Measurements from ENCODE around the gene SNX33. TPM values are rescaled to one million over a fixed set of nuclear protein-coding genes. Genes with fewer than 3 reads are reported as not detected.

Gene SNX33
- total and polyA plus RNA-seq, 2 of the 13 experiments (the other 11 are each of a cell fraction or from before 2014, with no cell fraction given), result 11.0 to 11.6 TPM

DNA sequence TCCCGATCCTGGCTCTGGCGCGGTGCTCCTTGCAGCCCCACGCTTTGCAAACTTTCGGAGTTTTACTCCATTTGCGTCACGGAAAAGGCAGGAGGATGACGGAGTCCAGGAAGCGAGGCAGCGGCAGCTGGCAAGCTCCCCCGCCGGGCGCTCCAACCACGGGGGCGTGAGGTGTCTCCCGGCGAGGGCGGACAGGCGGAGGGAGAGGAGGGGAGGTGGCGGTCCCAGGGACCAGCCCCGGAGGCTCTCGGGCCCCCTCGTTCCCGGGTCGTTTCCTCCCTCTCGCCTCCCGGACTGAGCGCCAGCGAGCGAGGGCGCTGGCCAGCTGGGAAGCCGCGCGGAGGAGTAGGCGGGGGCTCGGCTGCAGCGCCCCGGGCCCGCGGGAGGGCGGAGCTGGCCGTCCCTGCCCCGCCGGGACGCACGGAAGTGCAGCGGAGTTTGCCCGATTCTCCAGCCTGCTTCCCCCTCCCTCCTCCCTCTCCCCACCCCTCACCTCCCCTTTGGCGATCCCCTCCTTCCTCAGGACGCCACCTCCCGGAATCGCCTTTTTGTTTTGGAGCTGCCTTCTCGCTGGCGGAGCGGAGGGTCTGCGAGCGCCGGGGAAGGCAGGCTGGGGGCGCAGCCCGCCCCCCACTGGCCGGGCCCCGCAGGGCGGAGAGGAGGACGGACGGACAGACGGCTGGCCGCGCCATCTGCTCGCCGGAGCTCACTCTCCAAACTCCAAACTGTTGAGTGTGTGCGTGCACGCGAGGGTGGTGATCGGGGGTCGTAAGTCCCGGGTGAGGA, at the start of gene SNX33 (continued):
- TF ChIP-seq, protein P1, sequence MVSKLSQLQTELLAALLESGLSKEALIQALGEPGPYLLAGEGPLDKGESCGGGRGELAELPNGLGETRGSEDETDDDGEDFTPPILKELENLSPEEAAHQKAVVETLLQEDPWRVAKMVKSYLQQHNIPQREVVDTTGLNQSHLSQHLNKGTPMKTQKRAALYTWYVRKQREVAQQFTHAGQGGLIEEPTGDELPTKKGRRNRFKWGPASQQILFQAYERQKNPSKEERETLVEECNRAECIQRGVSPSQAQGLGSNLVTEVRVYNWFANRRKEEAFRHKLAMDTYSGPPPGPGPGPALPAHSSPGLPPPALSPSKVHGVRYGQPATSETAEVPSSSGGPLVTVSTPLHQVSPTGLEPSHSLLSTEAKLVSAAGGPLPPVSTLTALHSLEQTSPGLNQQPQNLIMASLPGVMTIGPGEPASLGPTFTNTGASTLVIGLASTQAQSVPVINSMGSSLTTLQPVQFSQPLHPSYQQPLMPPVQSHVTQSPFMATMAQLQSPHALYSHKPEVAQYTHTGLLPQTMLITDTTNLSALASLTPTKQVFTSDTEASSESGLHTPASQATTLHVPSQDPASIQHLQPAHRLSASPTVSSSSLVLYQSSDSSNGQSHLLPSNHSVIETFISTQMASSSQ (IDR thresholded peaks at IDR 0.05; ENCODE audit: low read depth), result no peak
- TF ChIP-seq, protein P1 (CRISPR knock-in tag; IDR thresholded peaks at IDR 0.05; ENCODE audit: borderline replicate concordance), result no peak
- TF ChIP-seq EED (CRISPR knock-in tag; IDR thresholded peaks at IDR 0.05), result no peak
- no peak for TF ChIP-seq ATF7 (IDR thresholded peaks at IDR 0.05)
- TF ChIP-seq ATF7 (CRISPR knock-in tag; IDR thresholded peaks at IDR 0.05), result no peak
- TF ChIP-seq RBM39 (IDR thresholded peaks at IDR 0.05; ENCODE audit: low read depth, low read length, poor library complexity, severe bottlenecking), result no peak
- TF ChIP-seq ZNF329 (CRISPR knock-in tag; IDR thresholded peaks at IDR 0.05; ENCODE audit: low read depth), result peak; percentile 56; the same call in 1 of the 2 replicates
- no peak for TF ChIP-seq LCORL (IDR thresholded peaks at IDR 0.05)
- TF ChIP-seq LCORL (CRISPR knock-in tag; IDR thresholded peaks at IDR 0.05), result peak; percentile 57; the same call in 1 of the 2 replicates
- TF ChIP-seq AHR (CRISPR knock-in tag; IDR thresholded peaks at IDR 0.05), result no peak
- TF ChIP-seq, protein P2, sequence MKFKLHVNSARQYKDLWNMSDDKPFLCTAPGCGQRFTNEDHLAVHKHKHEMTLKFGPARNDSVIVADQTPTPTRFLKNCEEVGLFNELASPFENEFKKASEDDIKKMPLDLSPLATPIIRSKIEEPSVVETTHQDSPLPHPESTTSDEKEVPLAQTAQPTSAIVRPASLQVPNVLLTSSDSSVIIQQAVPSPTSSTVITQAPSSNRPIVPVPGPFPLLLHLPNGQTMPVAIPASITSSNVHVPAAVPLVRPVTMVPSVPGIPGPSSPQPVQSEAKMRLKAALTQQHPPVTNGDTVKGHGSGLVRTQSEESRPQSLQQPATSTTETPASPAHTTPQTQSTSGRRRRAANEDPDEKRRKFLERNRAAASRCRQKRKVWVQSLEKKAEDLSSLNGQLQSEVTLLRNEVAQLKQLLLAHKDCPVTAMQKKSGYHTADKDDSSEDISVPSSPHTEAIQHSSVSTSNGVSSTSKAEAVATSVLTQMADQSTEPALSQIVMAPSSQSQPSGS (CRISPR knock-in tag; IDR thresholded peaks at IDR 0.05), result no peak
- TF ChIP-seq ZNF10 (CRISPR knock-in tag; IDR thresholded peaks at IDR 0.05; ENCODE audit: borderline replicate concordance, low read depth), result no peak
- peak; percentile 75; the same call in 1 of the 2 replicates for TF ChIP-seq SPEN (CRISPR knock-in tag; IDR thresholded peaks at IDR 0.05; ENCODE audit: low read depth)
- TF ChIP-seq, protein P3, sequence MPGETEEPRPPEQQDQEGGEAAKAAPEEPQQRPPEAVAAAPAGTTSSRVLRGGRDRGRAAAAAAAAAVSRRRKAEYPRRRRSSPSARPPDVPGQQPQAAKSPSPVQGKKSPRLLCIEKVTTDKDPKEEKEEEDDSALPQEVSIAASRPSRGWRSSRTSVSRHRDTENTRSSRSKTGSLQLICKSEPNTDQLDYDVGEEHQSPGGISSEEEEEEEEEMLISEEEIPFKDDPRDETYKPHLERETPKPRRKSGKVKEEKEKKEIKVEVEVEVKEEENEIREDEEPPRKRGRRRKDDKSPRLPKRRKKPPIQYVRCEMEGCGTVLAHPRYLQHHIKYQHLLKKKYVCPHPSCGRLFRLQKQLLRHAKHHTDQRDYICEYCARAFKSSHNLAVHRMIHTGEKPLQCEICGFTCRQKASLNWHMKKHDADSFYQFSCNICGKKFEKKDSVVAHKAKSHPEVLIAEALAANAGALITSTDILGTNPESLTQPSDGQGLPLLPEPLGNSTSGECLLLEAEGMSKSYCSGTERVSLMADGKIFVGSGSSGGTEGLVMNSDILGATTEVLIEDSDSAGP (CRISPR knock-in tag; IDR thresholded peaks at IDR 0.05; ENCODE audit: borderline replicate concordance), result no peak; the same call in none of the 2 replicates
- TF ChIP-seq FOXA3 (CRISPR knock-in tag; IDR thresholded peaks at IDR 0.05), result 0 out of 2 replicates have a peak, but pooled peaks have one; percentile 19
- TF ChIP-seq SP1 (IDR thresholded peaks at IDR 0.05), result no peak
- no peak for TF ChIP-seq SP1 (CRISPR knock-in tag; IDR thresholded peaks at IDR 0.05)
- peak; percentile 52; the same call in 1 of the 2 replicates for TF ChIP-seq ZNF564 (CRISPR knock-in tag; IDR thresholded peaks at IDR 0.05)
- no peak for TF ChIP-seq ZNF343 (CRISPR knock-in tag; IDR thresholded peaks at IDR 0.05)
- TF ChIP-seq RXRB (CRISPR knock-in tag; IDR thresholded peaks at IDR 0.05; ENCODE audit: borderline replicate concordance), result no peak
- TF ChIP-seq ZNF777 (CRISPR knock-in tag; IDR thresholded peaks at IDR 0.05), result peak; percentile 86
- TF ChIP-seq, protein P4, sequence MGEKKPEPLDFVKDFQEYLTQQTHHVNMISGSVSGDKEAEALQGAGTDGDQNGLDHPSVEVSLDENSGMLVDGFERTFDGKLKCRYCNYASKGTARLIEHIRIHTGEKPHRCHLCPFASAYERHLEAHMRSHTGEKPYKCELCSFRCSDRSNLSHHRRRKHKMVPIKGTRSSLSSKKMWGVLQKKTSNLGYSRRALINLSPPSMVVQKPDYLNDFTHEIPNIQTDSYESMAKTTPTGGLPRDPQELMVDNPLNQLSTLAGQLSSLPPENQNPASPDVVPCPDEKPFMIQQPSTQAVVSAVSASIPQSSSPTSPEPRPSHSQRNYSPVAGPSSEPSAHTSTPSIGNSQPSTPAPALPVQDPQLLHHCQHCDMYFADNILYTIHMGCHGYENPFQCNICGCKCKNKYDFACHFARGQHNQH (CRISPR knock-in tag; IDR thresholded peaks at IDR 0.05), result no peak; the same call in 1 of the 2 replicates
- no peak for TF ChIP-seq EHMT2 (IDR thresholded peaks at IDR 0.05; ENCODE audit: borderline replicate concordance, low read depth, low read length)
